MM.1S (cell line): ENCODE data around the gene ANKRD10.

Experiments
- EZH2 ChIP-seq: fragments of 300-600 bp; sonication (generic); optimal IDR thresholded peaks from 2 replicates; pipeline ENCODE3; 2017; ENCODE audit warnings: low read depth, mild to moderate bottlenecking, antibody characterized with exemption, low read length, mixed read lengths
- TF ChIP-seq, protein P1 (sequence below): fragments of 300-600 bp; sonication (generic); IDR thresholded peaks from 2 replicates; pipeline ENCODE4 v1.5.1; 2016; ENCODE audit warnings: antibody characterized with exemption, low read length, mixed read lengths

DNA sequence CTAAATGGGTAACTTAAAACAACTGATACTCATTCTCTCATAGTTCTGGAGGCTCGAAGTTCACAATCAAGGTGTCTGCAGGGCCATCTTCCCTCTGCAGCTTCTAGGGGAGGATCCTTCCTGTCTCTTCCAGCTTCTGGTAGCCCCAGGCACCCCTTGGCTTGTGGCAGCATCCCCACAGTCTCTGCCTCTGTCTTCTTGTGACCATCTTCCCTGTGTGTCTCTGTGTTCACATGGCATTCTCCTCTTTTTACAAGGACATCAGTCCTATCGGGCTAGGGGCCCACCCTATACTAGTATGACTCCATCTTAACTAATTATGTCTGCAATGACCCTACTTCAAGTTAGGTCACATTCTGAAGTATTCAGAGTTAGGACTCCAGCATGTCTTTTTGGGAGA lies 73.5 kb downstream of the ANKRD10 start:
- TF ChIP-seq, protein P1, sequence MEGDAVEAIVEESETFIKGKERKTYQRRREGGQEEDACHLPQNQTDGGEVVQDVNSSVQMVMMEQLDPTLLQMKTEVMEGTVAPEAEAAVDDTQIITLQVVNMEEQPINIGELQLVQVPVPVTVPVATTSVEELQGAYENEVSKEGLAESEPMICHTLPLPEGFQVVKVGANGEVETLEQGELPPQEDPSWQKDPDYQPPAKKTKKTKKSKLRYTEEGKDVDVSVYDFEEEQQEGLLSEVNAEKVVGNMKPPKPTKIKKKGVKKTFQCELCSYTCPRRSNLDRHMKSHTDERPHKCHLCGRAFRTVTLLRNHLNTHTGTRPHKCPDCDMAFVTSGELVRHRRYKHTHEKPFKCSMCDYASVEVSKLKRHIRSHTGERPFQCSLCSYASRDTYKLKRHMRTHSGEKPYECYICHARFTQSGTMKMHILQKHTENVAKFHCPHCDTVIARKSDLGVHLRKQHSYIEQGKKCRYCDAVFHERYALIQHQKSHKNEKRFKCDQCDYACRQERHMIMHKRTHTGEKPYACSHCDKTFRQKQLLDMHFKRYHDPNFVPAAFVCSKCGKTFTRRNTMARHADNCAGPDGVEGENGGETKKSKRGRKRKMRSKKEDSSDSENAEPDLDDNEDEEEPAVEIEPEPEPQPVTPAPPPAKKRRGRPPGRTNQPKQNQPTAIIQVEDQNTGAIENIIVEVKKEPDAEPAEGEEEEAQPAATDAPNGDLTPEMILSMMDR: no peak
- TF ChIP-seq EZH2: no peak
